Activated B cell treated with CpG ODN at 0.5 μM for 24 hours (primary cell): Measurements from ENCODE around the gene ERV3-1. TPM values are rescaled to one million over a fixed set of nuclear protein-coding genes. Genes with fewer than 3 reads are reported as not detected.
A peak's percentile ranks its signal among the peaks of the same experiment; 100 is the strongest.
"Not testable (repeated sequence)": the region's sequence is repeated elsewhere in the genome, so short reads cannot be mapped to it uniquely, and the experiment has no call there.

Experiments used
- ATAC-seq: fragments of 200-7000 bp; cut with Tn5 transposase; one replicate; pipeline ENCODE4 v1.10.0; 2021; ENCODE audit warnings: low read depth, mild to moderate bottlenecking, moderate library complexity
- CTCF ChIA-PET: fragments of 350-600 bp; sonication (Branson Sonifier 250); formaldehyde crosslinking; loops from one replicate; lab custom pipeline; 2021; ENCODE audit warnings: antibody characterized with exemption; lab: Charles Lee
- POLR2A ChIA-PET: fragments of 350-600 bp; sonication (Branson Sonifier 250); formaldehyde crosslinking; loops from one replicate; lab custom pipeline; 2021; ENCODE audit warnings: antibody characterized with exemption; lab: Charles Lee
- DNase-seq: peaks from one replicate; pipeline ENCODE4 v3.0.0; 2022
- H3K27ac Mint-ChIP-seq: one replicate; pipeline ENCODE4 v1.8.0; 2020; ENCODE audit warnings: mixed read lengths
- H3K27me3 Mint-ChIP-seq: one replicate; pipeline ENCODE4 v1.8.0; 2021; ENCODE audit warnings: mixed read lengths
- H3K36me3 Mint-ChIP-seq: one replicate; pipeline ENCODE4 v1.8.0; 2021; ENCODE audit warnings: low read depth, mixed read lengths
- H3K4me1 Mint-ChIP-seq: one replicate; pipeline ENCODE4 v1.8.0; 2021; ENCODE audit warnings: mixed read lengths
- H3K4me3 Mint-ChIP-seq: one replicate; pipeline ENCODE4 v1.8.0; 2020; ENCODE audit warnings: mild to moderate bottlenecking, mixed read lengths
- H3K9me3 Mint-ChIP-seq: one replicate; pipeline ENCODE4 v1.8.0; 2020; ENCODE audit warnings: mixed read lengths
- intact Hi-C: fragments of 100-400 bp; cut with micrococcal nuclease; formaldehyde crosslinking; loops from one replicate; pipeline ENCODE4 v1.15.1; 2024
- total RNA-seq: library from RNA; stranded (reverse); gene quantifications from 2 replicates; pipeline ENCODE4 v1.2.3, GENCODE V29; 2022
- TF ChIP-seq, protein P1 (sequence below): fragments of 200-600 bp; IDR thresholded peaks from one replicate; pipeline ENCODE4 v1.8.0; 2022; ENCODE audit warnings: antibody characterized with exemption, mild to moderate bottlenecking

ERV3-1 gene
- total RNA-seq, 1 donor from 2014 or later: 24.8 TPM

DNA sequence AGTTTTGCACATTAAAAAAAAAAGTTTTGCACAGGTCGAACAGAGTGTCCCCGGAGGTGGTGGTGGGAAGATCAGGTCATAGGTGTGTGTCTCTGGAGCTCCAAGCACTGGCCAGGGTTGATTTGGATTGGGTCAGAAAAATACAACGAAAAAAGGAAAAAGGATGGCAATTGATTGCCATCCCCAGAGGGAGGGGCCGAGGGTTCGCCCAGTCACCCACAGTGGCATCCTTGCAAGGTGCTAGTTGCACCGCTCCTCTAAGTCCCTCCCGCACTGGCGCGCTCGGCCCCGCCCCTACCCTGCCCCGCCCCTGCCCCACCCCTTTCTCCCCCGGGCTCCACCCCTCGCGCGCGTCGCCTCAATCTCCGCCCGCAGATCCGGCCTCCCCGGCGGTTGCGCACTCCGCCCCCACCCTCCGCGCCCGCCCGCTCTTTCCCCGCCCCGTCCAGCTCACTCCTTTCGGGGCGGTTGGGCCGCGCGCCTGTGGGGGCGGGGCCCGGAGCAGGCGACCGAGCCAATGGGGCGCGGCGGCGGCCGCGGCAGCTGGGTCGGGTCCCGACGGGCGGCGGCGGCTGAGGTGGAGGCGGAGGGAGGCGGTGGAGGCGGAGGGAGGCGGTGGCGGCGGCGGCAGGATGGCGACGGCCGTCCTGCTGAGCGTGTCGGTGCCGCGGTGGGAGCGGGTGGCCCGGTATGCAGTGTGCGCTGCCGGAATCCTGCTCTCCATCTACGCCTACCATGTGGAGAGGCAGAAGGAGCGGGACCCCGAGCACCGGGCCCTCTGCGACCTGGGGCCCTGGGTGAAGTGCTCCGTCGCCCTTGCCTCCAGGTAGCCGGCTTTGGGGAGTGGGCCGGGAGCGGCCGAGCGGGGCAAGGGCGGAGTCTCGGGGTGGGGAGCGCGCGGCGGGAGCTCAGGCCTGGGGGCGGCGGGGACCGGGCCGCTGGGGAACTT lies 31.5 kb upstream of the ERV3-1 start:
- ChIA-PET POLR2A (interaction anchor here (0.6 to 2.8 kb wide), 5 partner anchors 31 to 992 kb away, joined by 3 to 27 read pairs (median 4); partner anchors contain the start of genes ERV3-1, ZNF107 and ZNF680), CTCF (interaction anchor here (0.7 kb wide), 1 partner anchor 270 kb away, joined by 3 read pairs; no protein-coding TSS in a partner anchor)
- TF ChIP-seq, protein P1, sequence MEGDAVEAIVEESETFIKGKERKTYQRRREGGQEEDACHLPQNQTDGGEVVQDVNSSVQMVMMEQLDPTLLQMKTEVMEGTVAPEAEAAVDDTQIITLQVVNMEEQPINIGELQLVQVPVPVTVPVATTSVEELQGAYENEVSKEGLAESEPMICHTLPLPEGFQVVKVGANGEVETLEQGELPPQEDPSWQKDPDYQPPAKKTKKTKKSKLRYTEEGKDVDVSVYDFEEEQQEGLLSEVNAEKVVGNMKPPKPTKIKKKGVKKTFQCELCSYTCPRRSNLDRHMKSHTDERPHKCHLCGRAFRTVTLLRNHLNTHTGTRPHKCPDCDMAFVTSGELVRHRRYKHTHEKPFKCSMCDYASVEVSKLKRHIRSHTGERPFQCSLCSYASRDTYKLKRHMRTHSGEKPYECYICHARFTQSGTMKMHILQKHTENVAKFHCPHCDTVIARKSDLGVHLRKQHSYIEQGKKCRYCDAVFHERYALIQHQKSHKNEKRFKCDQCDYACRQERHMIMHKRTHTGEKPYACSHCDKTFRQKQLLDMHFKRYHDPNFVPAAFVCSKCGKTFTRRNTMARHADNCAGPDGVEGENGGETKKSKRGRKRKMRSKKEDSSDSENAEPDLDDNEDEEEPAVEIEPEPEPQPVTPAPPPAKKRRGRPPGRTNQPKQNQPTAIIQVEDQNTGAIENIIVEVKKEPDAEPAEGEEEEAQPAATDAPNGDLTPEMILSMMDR: no peak
- intact Hi-C loops: loop anchor here (1.0 to 2.0 kb wide), 5 partner anchors 32 to 372 kb away; partner anchors contain the start of genes ERV3-1, ZNF107, ZNF273 and ZNF92
- Mint-ChIP-seq H3K9me3 (peaks cover 2% of the 10 kb centered on the region), H3K36me3 (peaks cover 2% of the 10 kb centered on the region), H3K4me1 (peaks cover 8% of the 10 kb centered on the region), H3K27me3 (no peaks in the 10 kb centered on the region), H3K4me3 (peak overlapping the region; percentile 75), H3K27ac (peak overlapping the region; percentile 65)
- ATAC-seq: peak; percentile 94
- peak; percentile 61 for DNase-seq

DNA sequence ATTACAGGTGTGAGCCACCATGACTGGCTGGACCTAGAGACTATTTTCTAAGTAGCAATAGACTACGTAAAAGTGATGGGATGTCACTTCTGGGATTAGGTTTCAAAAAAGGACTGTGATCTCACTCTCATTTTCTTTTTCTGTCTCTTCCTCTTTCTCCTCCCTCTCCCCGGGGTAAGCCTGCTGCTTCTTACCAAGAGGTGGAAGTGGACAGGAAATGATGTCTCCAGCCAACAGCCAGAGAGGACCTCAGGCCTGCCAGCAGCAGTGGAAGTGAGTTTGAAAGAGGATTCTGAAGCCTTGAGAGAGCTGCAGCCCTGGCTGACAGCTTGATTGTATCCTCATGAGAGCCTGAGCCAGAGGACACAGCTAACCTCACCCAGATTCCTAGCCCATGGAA lies 30.0 kb upstream of the ERV3-1 start:
- H3K4me1 Mint-ChIP-seq, H3K36me3 Mint-ChIP-seq, ATAC-seq, intact Hi-C loops, H3K4me3 Mint-ChIP-seq, DNase-seq, H3K9me3 Mint-ChIP-seq, H3K27ac Mint-ChIP-seq, CTCF ChIA-PET, H3K27me3 Mint-ChIP-seq: not testable (repeated sequence)
- POLR2A ChIA-PET: interaction anchor here (0.6 to 2.8 kb wide), 3 partner anchors 30 to 271 kb away, joined by 3 to 27 read pairs (median 7); partner anchors contain the start of gene ERV3-1

DNA sequence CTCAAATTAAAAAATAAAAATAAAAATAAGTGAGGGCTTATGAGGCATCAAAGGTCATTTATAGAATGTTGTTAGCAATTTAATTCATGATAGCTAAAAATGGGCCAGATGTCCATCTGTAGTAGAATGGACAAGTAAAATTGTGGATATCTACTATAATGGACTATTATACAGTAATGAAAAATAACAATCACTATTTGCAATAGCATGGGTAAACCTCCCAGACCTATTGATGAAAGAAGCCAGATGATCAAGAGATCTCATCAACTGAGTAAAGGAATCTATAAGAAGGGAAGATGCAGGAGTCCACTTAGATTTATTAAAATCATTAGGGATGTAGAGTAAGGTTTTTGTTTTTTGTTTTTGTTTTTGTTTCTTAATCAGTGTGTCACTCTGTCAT lies 29.0 kb upstream of the ERV3-1 start:
- H3K27me3 Mint-ChIP-seq, CTCF ChIA-PET, ATAC-seq, H3K4me3 Mint-ChIP-seq, DNase-seq, H3K27ac Mint-ChIP-seq, H3K9me3 Mint-ChIP-seq, H3K36me3 Mint-ChIP-seq, intact Hi-C loops, H3K4me1 Mint-ChIP-seq: not testable (repeated sequence)
- POLR2A ChIA-PET: interaction anchor here (0.8 kb wide), 1 partner anchor 29 kb away, joined by 3 read pairs; no protein-coding TSS in a partner anchor

DNA sequence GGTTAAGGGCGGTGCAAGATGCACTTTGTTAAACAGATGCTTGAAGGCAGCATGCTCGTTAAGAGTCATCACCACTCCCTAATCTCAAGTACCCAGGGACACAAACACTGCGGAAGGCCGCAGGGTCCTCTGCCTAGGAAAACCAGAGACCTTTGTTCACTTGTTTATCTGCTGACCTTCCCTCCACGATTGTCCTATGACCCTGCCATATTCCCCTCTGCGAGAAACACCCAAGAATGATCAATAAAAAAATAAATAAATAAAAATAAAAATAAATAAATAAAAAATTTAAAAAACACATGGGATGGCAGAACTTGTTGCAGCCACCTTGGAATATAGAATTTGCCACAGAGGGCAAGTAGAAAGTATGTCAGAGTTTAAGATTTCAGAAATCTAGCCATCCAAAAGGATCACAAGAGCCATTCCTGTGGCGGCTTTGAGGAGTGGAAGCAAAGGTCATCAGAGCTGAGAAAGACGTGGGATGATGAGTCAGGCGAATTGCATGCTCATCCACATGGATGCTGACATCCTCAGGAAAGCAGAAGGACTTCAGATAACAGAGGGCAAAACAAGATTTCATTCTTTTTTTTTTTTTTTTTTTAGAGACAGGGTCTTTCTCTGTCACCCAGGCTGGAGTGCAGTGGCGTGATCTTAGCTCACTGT lies 27.8 kb upstream of the ERV3-1 start:
- DNase-seq, CTCF ChIA-PET, H3K36me3 Mint-ChIP-seq, ATAC-seq, H3K4me3 Mint-ChIP-seq, POLR2A ChIA-PET, intact Hi-C loops, H3K4me1 Mint-ChIP-seq, H3K27me3 Mint-ChIP-seq, H3K27ac Mint-ChIP-seq, H3K9me3 Mint-ChIP-seq: not testable (repeated sequence)

DNA sequence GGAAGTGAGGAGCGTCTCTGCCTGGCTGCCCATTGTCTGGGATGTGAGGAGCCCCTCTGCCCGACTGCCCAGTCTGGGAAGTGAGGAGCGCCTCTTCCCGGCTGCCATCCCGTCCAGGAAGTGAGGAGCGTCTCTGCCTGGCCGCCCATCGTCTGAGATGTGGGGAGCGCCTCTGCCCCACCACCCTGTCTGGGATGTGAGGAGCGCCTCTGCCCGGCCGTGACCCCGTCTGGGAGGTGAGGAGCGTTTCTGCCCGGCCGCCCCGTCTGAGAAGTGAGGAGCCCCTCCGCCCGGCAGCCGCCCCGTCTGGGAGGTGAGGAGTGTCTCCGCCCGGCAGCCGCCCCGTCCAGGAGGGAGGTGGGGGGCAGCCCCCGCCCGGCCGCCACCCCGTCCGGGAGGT lies 26.9 kb upstream of the ERV3-1 start:
- H3K4me1 Mint-ChIP-seq, ATAC-seq, H3K27ac Mint-ChIP-seq, H3K36me3 Mint-ChIP-seq, DNase-seq, H3K9me3 Mint-ChIP-seq, H3K27me3 Mint-ChIP-seq, H3K4me3 Mint-ChIP-seq, POLR2A ChIA-PET, CTCF ChIA-PET, intact Hi-C loops: not testable (repeated sequence)

DNA sequence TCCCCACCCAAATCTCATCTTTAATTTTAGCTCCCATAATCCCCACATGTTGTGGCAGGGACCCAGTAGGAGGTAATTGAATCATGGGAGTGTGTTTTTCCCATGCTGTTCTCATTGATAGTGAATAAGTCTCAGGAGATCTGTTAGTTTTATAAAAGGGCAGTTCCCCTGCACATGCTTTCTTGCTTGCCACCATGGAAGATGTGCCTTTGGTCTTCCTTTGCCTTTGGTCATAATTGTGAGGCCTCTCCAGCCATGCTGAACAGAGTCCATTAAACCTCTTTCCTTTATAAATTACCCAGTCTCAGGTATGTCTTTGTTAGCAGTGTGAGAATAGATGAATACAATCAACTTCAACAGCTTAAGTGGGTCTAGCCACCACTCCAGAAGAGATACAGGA lies 18.5 kb upstream of the ERV3-1 start:
- intact Hi-C loops, CTCF ChIA-PET, ATAC-seq, POLR2A ChIA-PET, DNase-seq, H3K27me3 Mint-ChIP-seq, H3K36me3 Mint-ChIP-seq, H3K4me1 Mint-ChIP-seq, H3K27ac Mint-ChIP-seq, H3K4me3 Mint-ChIP-seq, H3K9me3 Mint-ChIP-seq: not testable (repeated sequence)

DNA sequence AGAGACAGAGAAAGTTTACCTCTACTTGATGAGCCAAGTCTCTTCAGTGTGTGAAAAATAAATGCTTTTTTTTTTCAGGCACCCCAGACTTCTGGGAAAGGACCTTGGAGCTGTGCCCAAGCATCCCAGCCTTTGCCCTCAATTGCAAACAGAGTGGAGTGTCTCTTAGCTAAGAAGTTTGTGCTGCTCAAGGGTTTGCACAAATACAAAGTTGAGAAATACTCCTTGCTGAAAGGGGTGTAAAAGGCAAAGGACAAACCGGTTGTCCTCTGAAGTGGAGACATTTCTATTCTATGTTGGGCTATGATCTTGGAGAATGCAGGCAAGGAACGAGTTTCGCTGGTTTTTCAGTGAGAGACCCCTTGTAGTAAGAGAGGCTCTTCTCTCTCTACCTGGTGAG lies 14.5 kb upstream of the ERV3-1 start:
- H3K36me3 Mint-ChIP-seq, H3K4me1 Mint-ChIP-seq, H3K27me3 Mint-ChIP-seq, ATAC-seq, DNase-seq, H3K4me3 Mint-ChIP-seq, H3K9me3 Mint-ChIP-seq, intact Hi-C loops, CTCF ChIA-PET, H3K27ac Mint-ChIP-seq: not testable (repeated sequence)
- POLR2A ChIA-PET: interaction anchor here (0.7 kb wide), 1 partner anchor 227 kb away, joined by 3 read pairs; no protein-coding TSS in a partner anchor

DNA sequence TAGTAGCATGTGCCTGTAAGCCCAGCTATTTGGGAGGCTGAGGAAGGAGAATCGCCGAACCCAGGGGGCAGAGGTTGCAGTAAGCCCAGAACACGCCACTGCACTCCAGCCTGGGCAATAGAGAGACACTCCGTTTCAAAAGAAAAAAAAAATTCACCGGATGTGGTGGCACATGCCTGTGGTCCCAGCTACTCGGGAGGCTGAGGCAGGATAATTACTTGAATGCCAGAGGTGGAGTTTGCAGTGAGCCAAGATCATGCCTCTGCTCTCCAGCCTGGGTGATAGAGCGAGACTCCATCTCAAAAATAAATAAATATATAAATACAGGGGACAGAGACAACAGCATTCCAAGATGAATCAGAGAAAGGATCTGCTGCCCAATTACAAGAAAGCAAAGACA lies 3.4 kb upstream of the ERV3-1 start:
- intact Hi-C loops: loop anchor here (5.0 kb wide), 2 partner anchors 438 to 742 kb away; no protein-coding TSS in a partner anchor
- H3K27me3 Mint-ChIP-seq, H3K27ac Mint-ChIP-seq, H3K4me3 Mint-ChIP-seq, CTCF ChIA-PET, ATAC-seq, DNase-seq, H3K36me3 Mint-ChIP-seq, POLR2A ChIA-PET, H3K9me3 Mint-ChIP-seq: not testable (repeated sequence)
- H3K4me1 Mint-ChIP-seq: peaks cover 19% of the 10 kb centered on the region

DNA sequence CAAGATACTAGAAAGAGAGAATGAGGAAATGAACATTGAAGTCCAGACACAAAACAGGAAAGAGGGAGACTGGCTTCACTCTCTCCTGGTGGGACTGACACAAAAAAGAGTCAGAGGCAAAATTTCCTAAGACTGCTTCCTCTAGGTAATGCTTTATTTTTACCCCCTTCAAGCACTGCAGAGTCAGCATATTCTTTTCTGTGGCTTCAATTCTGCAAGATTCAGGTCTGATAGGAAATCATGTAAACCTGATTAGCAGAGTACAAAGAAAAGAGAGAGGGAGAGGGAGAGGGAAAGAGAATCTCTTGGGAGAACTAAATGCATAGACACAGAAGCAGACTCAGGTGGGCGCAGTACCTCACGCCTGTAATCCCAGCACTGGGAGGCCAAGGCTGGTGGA lies 2.9 kb upstream of the ERV3-1 start:
- H3K4me1 Mint-ChIP-seq: peaks cover 24% of the 10 kb centered on the region
- H3K27me3 Mint-ChIP-seq, H3K27ac Mint-ChIP-seq, H3K9me3 Mint-ChIP-seq, ATAC-seq, H3K4me3 Mint-ChIP-seq, DNase-seq, CTCF ChIA-PET, POLR2A ChIA-PET, H3K36me3 Mint-ChIP-seq: not testable (repeated sequence)
- intact Hi-C loops: loop anchor here (5.0 kb wide), 2 partner anchors 437 to 743 kb away; no protein-coding TSS in a partner anchor

DNA sequence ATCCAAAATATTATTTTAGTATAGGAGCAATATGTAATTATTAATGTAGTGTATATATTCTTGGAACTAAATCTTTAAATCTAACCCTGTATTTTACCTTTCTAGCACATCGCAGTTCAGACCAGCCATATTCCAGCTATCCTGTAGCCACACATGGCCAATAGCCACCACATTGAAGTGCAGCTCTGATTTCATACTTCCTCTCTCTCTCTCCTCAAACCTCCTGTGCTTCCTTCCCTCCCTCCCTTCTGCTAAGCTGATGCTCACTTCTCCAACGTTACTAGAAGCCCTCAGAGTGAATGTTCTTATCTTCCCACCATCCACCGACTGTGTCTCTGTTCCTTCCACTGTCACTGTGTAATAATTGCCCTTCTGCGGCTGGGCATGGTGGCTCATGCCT lies 549 bp upstream of the ERV3-1 start:
- intact Hi-C loops: loop anchor here (2.0 to 5.0 kb wide), 5 partner anchors 74 to 745 kb away; partner anchors contain the start of genes ZNF273 and ZNF92
- peak overlapping the region; percentile 98 for H3K4me3 Mint-ChIP-seq
- ChIA-PET POLR2A (interaction anchor here (0.5 to 4.2 kb wide), 15 partner anchors 9 to 1838 kb away, joined by 3 to 27 read pairs (median 5); partner anchors contain the start of genes CRCP, ZNF107, ZNF138 and ZNF273), CTCF (interaction anchor here (0.6 to 0.8 kb wide), 2 partner anchors 56 to 300 kb away, joined by 3 read pairs; no protein-coding TSS in a partner anchor)
- H3K27ac Mint-ChIP-seq: peak overlapping the region; percentile 95
- not testable (repeated sequence) for ATAC-seq, DNase-seq, H3K27me3 Mint-ChIP-seq, H3K9me3 Mint-ChIP-seq
- peaks cover 28% of the 10 kb centered on the region for H3K36me3 Mint-ChIP-seq
- H3K4me1 Mint-ChIP-seq: peaks cover 41% of the 10 kb centered on the region
